ENCODE results near the gene PRICKLE3. TPM values are rescaled to one million over a fixed set of nuclear protein-coding genes. Genes with fewer than 3 reads are reported as not detected.

Gene PRICKLE3, protein sequence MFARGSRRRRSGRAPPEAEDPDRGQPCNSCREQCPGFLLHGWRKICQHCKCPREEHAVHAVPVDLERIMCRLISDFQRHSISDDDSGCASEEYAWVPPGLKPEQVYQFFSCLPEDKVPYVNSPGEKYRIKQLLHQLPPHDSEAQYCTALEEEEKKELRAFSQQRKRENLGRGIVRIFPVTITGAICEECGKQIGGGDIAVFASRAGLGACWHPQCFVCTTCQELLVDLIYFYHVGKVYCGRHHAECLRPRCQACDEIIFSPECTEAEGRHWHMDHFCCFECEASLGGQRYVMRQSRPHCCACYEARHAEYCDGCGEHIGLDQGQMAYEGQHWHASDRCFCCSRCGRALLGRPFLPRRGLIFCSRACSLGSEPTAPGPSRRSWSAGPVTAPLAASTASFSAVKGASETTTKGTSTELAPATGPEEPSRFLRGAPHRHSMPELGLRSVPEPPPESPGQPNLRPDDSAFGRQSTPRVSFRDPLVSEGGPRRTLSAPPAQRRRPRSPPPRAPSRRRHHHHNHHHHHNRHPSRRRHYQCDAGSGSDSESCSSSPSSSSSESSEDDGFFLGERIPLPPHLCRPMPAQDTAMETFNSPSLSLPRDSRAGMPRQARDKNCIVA
- total RNA-seq (2012; rRNA removed) = 9.9 and 10.7 TPM in 2 replicates

DNA sequence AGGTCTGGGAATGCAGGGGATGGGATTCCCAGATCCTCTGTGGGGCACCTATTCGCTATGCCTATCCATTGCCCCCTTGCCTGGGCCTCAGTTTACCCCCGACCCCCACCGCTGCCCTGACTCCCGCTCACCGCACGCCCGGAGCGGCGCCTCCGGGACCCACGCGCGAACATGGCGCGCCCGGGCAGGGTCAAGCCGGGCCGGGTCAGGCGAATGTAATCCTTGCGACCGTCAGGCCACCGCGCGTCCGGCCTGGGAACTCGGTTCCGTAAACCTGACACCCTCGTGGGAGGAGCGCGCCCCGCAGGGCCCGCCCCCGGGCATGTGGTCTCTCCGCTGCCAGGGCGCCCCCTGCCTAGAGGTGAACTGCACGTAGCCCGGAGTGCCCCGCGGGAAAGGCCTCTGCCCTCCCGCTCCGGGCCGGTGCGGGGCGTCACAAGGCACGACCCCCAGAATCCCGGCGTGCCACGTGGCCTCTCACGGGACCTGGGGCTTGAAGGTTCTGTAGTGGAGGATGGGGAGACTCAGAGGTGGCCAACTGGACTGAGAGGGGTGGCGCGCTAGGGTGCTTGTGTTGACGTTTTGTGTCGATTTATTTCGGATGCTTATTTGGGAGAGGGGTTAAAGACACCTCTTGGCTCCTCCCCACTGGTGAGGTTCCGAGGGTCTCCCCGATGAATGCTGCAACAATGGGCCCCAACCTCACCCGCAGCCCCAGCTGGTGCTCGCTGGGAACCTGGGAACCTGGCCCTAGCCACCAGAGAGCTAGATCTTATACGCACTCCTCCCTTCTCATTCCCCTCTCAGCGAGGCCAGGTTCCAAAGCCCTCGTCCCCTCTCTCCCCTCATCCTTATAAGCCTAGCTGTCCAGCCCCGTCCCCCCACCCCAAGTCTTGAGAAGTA is at the start of gene PRICKLE3:
Gene PRICKLE3 (minus strand): TSS at position 249 of the 903 bp plus-strand sequence. CDS start 76 bp downstream, at position 173.
- Histone ChIP-seq H3K4me2 (ENCODE audit: low read length) (peak within 1 kb of the TSS; percentile 82), H3K4me1 (ENCODE audit: control insufficient read depth, insufficient read depth, low read length) (peaks cover 16% of the 10 kb centered on the region), H3K27me3 (ENCODE audit: control insufficient read depth, insufficient read depth, low read length) (no peaks in the 10 kb centered on the region), H3K9me3 (replicated peaks; ENCODE audit: low read length) (no peaks in the 10 kb centered on the region), H3K4me3 (ENCODE audit: low read length) (peak within 1 kb of the TSS; percentile 76), H3K36me3 (ENCODE audit: insufficient read depth, low read length) (peaks cover 8% of the 10 kb centered on the region), H3K9ac (ENCODE audit: low read depth, low read length) (peak within 1 kb of the TSS; percentile 84)

DNA sequence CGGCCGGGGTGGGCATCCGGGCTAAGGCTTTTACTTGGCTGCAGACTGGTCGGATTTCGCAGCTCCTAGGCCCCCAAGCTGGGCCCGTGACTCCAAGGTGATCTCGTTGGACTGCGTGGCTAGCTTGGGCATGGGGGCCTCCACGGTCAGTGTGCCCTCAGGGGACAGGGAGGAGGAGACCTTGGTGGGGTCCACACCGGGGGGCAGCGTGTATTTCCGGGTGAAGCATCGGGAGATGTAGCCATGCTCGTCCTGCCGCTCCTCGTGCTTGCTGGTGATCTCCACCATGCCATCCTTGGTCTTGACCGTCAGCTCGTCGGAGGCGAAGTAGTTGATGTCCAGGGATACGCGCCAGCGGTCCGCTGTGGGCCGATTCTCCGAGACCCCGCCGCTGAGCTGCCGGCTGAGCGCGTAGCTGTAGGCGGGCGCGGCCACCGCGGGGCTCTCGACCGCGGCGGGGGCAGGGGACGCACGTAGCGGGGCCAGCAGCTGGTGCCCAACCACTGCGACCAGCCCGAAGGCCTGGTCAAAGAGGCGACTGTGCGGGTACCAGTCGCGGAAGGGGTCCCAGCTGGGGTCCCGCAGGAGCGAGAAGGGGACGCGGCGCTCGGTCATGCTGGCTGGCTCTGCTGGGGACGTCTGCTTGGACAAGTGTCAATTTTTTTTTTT is 47.8 kb upstream of the PRICKLE3 start:
- Histone ChIP-seq H3K27me3 (ENCODE audit: control insufficient read depth, insufficient read depth, low read length) (no peaks in the 10 kb centered on the region), H3K36me3 (ENCODE audit: insufficient read depth, low read length) (no peaks in the 10 kb centered on the region), H3K9ac (ENCODE audit: low read depth, low read length) (no peak overlapping the region), H3K9me3 (replicated peaks; ENCODE audit: low read length) (no peaks in the 10 kb centered on the region), H3K4me1 (ENCODE audit: control insufficient read depth, insufficient read depth, low read length) (no peaks in the 10 kb centered on the region), H3K4me3 (ENCODE audit: low read length) (no peak overlapping the region), H3K4me2 (ENCODE audit: low read length) (no peak overlapping the region)

DNA sequence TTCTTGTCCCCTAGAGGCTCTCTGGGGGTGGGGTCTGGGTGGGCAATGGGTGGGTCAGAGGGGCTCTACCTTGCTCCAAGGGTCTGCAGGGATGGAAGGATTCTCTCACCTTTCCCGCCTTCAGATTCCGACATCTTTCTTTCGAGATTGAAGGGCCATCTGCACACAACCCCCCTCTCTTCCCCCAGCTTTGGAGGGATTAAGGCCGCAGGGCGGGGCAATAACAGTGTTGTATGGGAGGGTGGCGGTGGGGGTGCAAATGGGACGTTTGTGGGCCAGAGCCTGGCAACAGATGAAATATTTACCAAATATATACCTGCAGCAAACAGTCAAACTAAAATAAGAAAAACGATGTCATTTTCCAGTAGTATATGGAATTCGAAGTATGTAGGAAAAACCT is 47.0 kb upstream of the PRICKLE3 start, which contains the start of gene CACNA1F:
Gene CACNA1F (minus strand): TSS at position 165 of the 400 bp plus-strand sequence. CDS start 31 bp downstream, at position 134.
- H3K9me3 ChIP-seq (replicated peaks; ENCODE audit: low read length) = no peaks in the 10 kb centered on the region
- H3K27me3 ChIP-seq (ENCODE audit: control insufficient read depth, insufficient read depth, low read length) = no peaks in the 10 kb centered on the region
- no peak within 1 kb of the TSS for H3K4me3 ChIP-seq (ENCODE audit: low read length)
- no peaks in the 10 kb centered on the region for H3K4me1 ChIP-seq (ENCODE audit: control insufficient read depth, insufficient read depth, low read length)
- H3K9ac ChIP-seq (ENCODE audit: low read depth, low read length) = no peak within 1 kb of the TSS
- H3K36me3 ChIP-seq (ENCODE audit: insufficient read depth, low read length) = no peaks in the 10 kb centered on the region
- H3K4me2 ChIP-seq (ENCODE audit: low read length) = no peak within 1 kb of the TSS

DNA sequence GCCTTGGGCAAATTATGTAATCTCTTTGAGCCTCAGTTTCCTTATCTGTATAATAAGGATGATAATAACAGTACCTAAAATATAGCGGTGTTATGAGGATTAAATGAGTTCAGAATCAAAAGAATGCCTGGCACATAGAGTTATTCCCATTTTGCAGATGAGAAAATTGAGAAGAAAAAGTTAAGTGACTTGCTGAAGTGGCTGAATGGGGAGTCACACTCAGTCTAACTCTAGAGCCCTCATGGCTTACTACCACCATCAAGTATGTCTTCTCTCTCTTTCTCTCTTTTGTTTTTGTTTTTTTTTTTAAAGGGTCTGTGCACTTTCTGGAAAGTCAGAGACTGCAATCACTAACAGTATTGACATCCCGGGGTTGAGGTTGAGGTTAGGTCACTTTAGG is 46.4 kb upstream of the PRICKLE3 start:
- H3K4me3 ChIP-seq (ENCODE audit: low read length) = no peak overlapping the region
- H3K4me2 ChIP-seq (ENCODE audit: low read length) = no peak overlapping the region
- no peaks in the 10 kb centered on the region for H3K9me3 ChIP-seq (replicated peaks; ENCODE audit: low read length)
- H3K36me3 ChIP-seq (ENCODE audit: insufficient read depth, low read length) = no peaks in the 10 kb centered on the region
- H3K27me3 ChIP-seq (ENCODE audit: control insufficient read depth, insufficient read depth, low read length) = no peaks in the 10 kb centered on the region
- H3K9ac ChIP-seq (ENCODE audit: low read depth, low read length) = no peak overlapping the region
- no peaks in the 10 kb centered on the region for H3K4me1 ChIP-seq (ENCODE audit: control insufficient read depth, insufficient read depth, low read length)

DNA sequence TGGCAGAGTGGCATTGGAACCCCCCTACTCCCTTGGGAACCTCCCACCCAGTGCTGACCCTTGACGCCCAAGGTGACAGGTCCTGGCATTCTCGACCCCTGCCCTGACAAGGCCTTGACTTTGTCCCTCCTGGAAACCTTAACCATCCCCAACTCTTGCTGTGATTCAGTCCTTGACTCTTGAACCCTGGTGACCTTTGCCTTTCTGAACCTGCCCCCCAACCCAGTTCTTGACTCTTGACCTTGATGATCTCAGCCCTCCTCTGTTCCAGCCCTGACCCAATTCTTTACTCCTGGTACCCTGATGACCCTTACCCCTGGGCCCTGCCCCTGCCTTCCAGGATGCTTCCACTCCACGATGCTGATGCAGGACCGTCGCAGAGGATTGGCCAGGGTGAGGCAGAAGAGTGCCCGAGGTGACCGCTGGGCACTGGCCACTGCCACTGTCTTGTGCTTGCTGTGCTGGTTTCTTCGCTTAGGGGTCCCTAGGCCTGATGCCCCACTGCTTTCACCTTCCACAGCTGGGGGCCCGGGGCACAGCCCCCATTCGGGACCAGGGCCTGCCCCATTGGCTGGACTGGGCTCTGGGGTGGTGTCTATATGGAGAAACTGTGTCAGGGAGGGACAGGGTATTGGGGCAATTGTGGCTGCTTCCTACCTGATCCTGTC is 45.3 kb upstream of the PRICKLE3 start:
- Histone ChIP-seq H3K9ac (ENCODE audit: low read depth, low read length) (no peak overlapping the region), H3K4me1 (ENCODE audit: control insufficient read depth, insufficient read depth, low read length) (no peaks in the 10 kb centered on the region), H3K4me3 (ENCODE audit: low read length) (no peak overlapping the region), H3K4me2 (ENCODE audit: low read length) (no peak overlapping the region), H3K9me3 (replicated peaks; ENCODE audit: low read length) (no peaks in the 10 kb centered on the region), H3K36me3 (ENCODE audit: insufficient read depth, low read length) (no peaks in the 10 kb centered on the region), H3K27me3 (ENCODE audit: control insufficient read depth, insufficient read depth, low read length) (no peaks in the 10 kb centered on the region)

DNA sequence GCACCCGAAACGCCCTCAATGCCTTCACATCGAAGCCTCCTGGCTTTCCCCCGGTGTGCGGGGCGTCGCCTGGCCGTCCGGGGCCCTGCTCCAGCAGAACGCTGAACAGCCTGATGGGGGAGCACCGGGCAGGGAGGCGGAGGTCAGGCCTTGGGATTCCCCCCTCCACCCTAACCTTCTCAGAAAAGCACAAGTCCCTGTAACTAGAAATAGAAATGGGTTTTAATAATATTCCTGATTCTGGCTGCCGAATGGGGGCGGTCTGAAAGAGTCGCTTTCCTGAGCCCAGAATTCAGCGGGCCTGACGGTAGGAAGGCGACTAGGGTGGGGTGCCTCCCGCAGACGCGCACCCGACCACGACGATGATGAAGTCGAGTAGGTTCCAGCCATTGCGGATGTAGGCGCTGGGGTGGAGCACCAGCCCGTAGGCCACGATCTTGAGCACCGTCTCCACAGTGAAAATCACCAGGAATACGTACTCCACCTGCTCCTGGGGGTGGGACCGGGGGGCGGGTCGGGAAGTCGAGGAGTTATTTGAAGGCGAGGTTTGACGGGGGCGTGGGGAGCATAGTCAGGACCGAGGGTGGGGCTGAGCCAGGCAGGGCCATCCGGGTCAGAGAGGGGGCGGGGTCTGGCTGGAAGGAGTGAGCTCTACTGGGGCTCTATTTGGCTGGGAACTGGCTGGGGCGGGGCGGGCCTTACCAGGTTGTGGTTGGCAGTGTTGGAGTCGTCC is 44.5 kb upstream of the PRICKLE3 start:
- Histone ChIP-seq H3K4me3 (ENCODE audit: low read length) (peak overlapping the region; percentile 14), H3K36me3 (ENCODE audit: insufficient read depth, low read length) (no peaks in the 10 kb centered on the region), H3K9ac (ENCODE audit: low read depth, low read length) (no peak overlapping the region)

DNA sequence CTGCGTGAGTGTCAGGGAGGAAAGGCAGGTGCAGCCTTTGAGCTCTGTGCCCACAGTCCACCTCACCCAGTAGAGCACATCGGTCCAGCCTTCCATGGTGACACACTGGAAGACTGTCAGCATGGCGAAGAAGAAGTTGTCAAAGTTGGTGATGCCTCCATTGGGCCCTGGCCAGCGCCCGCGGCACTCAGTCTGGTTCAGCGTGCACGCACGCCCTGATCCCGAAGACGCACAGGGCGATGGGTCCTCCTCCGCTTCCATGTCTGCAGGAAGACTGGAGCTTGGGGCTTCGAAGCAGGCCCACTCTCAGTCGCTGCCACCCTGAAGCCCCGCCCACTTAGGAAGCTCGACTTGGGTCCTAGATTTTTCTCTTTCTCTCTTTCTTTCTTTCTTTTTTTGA is 42.0 kb upstream of the PRICKLE3 start:
- peaks cover 4% of the 10 kb centered on the region for H3K27me3 ChIP-seq (ENCODE audit: control insufficient read depth, insufficient read depth, low read length)
- H3K9me3 ChIP-seq (replicated peaks; ENCODE audit: low read length) = no peaks in the 10 kb centered on the region
- H3K36me3 ChIP-seq (ENCODE audit: insufficient read depth, low read length) = no peaks in the 10 kb centered on the region
- no peaks in the 10 kb centered on the region for H3K4me1 ChIP-seq (ENCODE audit: control insufficient read depth, insufficient read depth, low read length)
- H3K9ac ChIP-seq (ENCODE audit: low read depth, low read length) = no peak overlapping the region
- H3K4me2 ChIP-seq (ENCODE audit: low read length) = no peak overlapping the region
- no peak overlapping the region for H3K4me3 ChIP-seq (ENCODE audit: low read length)

More for the DNA sequence above, 44.5 kb upstream of the PRICKLE3 start:
- no peaks in the 10 kb centered on the region for H3K4me1 ChIP-seq (ENCODE audit: control insufficient read depth, insufficient read depth, low read length)
- no peaks in the 10 kb centered on the region for H3K9me3 ChIP-seq (replicated peaks; ENCODE audit: low read length)
- peaks cover 1% of the 10 kb centered on the region for H3K27me3 ChIP-seq (ENCODE audit: control insufficient read depth, insufficient read depth, low read length)
- peak overlapping the region; percentile 13 for H3K4me2 ChIP-seq (ENCODE audit: low read length)

DNA sequence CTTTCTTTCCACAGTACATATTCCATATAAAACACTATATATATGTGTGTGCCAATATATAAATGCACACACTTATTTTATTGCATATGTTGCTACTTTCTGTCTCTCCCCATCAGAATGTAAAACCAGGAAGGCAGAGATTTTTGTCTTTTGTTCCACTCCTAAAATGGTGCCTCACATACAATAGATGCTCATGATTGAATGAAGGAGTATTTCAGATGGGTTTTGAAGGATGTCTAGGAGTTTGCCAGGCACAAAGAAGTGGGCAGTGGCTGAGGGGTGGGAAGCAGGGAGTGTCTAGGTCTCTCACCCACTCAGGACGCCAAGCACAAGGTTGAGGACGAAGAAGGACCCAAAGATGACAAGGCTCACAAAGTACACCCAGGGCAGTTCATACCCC is 41.6 kb upstream of the PRICKLE3 start:
- Histone ChIP-seq H3K4me2 (ENCODE audit: low read length) (no peak overlapping the region), H3K36me3 (ENCODE audit: insufficient read depth, low read length) (no peaks in the 10 kb centered on the region), H3K9ac (ENCODE audit: low read depth, low read length) (no peak overlapping the region), H3K4me3 (ENCODE audit: low read length) (no peak overlapping the region), H3K27me3 (ENCODE audit: control insufficient read depth, insufficient read depth, low read length) (peaks cover 4% of the 10 kb centered on the region), H3K9me3 (replicated peaks; ENCODE audit: low read length) (no peaks in the 10 kb centered on the region), H3K4me1 (ENCODE audit: control insufficient read depth, insufficient read depth, low read length) (no peaks in the 10 kb centered on the region)

DNA sequence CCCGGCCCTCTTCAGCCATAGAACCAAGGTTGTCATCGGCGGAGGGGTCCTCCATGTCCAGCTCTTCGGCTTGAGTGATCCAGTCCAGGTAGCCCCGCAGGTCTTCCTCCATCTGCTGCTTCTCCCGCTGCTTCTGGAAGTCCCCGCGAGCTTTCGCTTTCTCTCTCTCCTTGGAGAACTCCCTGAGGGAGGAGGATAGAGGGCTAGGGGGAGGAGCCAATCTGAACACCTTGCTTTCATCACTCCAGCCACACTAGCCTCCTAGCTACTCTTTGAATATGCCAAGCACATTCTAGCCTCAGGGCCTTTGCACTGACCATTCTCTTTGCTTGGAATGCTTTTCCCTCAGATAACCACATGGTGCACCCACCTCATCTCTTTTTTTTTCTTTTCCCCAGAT is 40.8 kb upstream of the PRICKLE3 start:
- Histone ChIP-seq H3K4me2 (ENCODE audit: low read length) (no peak overlapping the region), H3K36me3 (ENCODE audit: insufficient read depth, low read length) (no peaks in the 10 kb centered on the region), H3K4me1 (ENCODE audit: control insufficient read depth, insufficient read depth, low read length) (no peaks in the 10 kb centered on the region), H3K9me3 (replicated peaks; ENCODE audit: low read length) (no peaks in the 10 kb centered on the region), H3K4me3 (ENCODE audit: low read length) (no peak overlapping the region), H3K27me3 (ENCODE audit: control insufficient read depth, insufficient read depth, low read length) (peaks cover 4% of the 10 kb centered on the region), H3K9ac (ENCODE audit: low read depth, low read length) (no peak overlapping the region)

DNA sequence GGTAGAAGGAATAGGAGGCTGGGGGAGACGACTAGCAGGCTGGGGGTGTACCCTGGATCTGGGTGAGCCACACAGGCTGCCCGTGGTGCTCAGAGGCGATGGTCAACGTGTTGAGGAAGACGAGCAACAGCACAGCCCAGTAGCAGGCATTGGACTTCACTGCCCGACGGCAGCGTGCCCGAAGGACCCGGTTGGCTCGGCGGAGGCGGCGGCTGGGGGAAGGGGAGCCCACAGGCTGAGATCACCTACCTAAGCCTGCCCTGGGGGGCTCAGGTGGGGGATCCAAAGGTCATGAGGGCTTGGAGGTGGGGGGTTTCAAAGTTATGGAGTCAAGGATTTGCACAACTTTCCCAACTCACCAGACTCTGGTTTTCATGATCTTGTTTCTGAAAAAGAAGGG is 39.7 kb upstream of the PRICKLE3 start:
- Histone ChIP-seq H3K4me1 (ENCODE audit: control insufficient read depth, insufficient read depth, low read length) (no peaks in the 10 kb centered on the region), H3K36me3 (ENCODE audit: insufficient read depth, low read length) (no peaks in the 10 kb centered on the region)

More for the DNA sequence above, 39.7 kb upstream of the PRICKLE3 start:
- Histone ChIP-seq H3K9me3 (replicated peaks; ENCODE audit: low read length) (no peaks in the 10 kb centered on the region), H3K9ac (ENCODE audit: low read depth, low read length) (no peak overlapping the region), H3K4me3 (ENCODE audit: low read length) (no peak overlapping the region), H3K27me3 (ENCODE audit: control insufficient read depth, insufficient read depth, low read length) (peaks cover 4% of the 10 kb centered on the region), H3K4me2 (ENCODE audit: low read length) (no peak overlapping the region)
